Hepatocyte (in vitro differentiated cells): Measurements from ENCODE around the gene CHMP4B. TPM values are rescaled to one million over a fixed set of nuclear protein-coding genes. Genes with fewer than 3 reads are reported as not detected.

Experiments used
- DNase-seq: peaks from one replicate; pipeline ENCODE4 v3.0.0-alpha.2; 2016; ENCODE audit warnings: low spot score
- H2AFZ ChIP-seq: fragments of 200-600 bp; sonication (generic); 2 replicates; pipeline ENCODE4 v1.6.0; 2016; ENCODE audit warnings: antibody characterized with exemption, mild to moderate bottlenecking
- H3K27ac ChIP-seq: fragments of 200-600 bp; sonication (generic); 2 replicates; pipeline ENCODE4 v1.5.1; 2016; ENCODE audit warnings: mild to moderate bottlenecking
- H3K27me3 ChIP-seq: fragments of 200-600 bp; sonication (generic); 2 replicates; pipeline ENCODE4 v1.6.1; 2016
- H3K36me3 ChIP-seq: fragments of 200-600 bp; sonication (generic); replicated peaks from 2 replicates; pipeline ENCODE4 v1.5.1; 2016; ENCODE audit warnings: low read depth; ENCODE audit not compliant: insufficient read depth
- H3K4me1 ChIP-seq: fragments of 200-600 bp; sonication (generic); 2 replicates; pipeline ENCODE4 v1.5.1; 2016; ENCODE audit warnings: mild to moderate bottlenecking, moderate library complexity; ENCODE audit not compliant: insufficient read depth
- H3K4me2 ChIP-seq: fragments of 200-600 bp; sonication (generic); 2 replicates; pipeline ENCODE4 v1.6.0; 2016
- H3K4me3 ChIP-seq: fragments of 200-600 bp; sonication (generic); 2 replicates; pipeline ENCODE4 v1.5.1; 2016; ENCODE audit warnings: mild to moderate bottlenecking
- H3K79me2 ChIP-seq: fragments of 200-600 bp; sonication (generic); 2 replicates; pipeline ENCODE4 v1.6.0; 2017; ENCODE audit warnings: mild to moderate bottlenecking
- H3K9me2 ChIP-seq: fragments of 200-600 bp; sonication (generic); replicated peaks from 2 replicates; pipeline ENCODE4 v1.6.0; 2017; ENCODE audit warnings: mild to moderate bottlenecking; ENCODE audit not compliant: insufficient read depth
- H3K9me3 ChIP-seq: fragments of 200-600 bp; sonication (generic); 2 replicates; pipeline ENCODE4 v1.5.1; 2016; ENCODE audit warnings: low read depth, mild to moderate bottlenecking
- H4K20me1 ChIP-seq: fragments of 200-600 bp; sonication (generic); 2 replicates; pipeline ENCODE4 v1.6.0; 2016; ENCODE audit warnings: mild to moderate bottlenecking; ENCODE audit not compliant: insufficient read depth, poor library complexity, severe bottlenecking
- EZH2 ChIP-seq: fragments of 200-600 bp; sonication (generic); IDR thresholded peaks from 2 replicates; pipeline ENCODE4 v1.6.1; 2016; ENCODE audit warnings: antibody characterized with exemption, mild to moderate bottlenecking, borderline replicate concordance
- EZH2phosphoT487 ChIP-seq: fragments of 200-600 bp; sonication (generic); IDR thresholded peaks from one replicate; pipeline ENCODE4 v1.6.1; 2018; ENCODE audit warnings: antibody characterized with exemption, mild to moderate bottlenecking, low read depth, moderate library complexity; ENCODE audit not compliant: unreplicated experiment, severe bottlenecking
- WGBS: methylation state at CpG from one replicate; pipeline ENCODE4 v1.1.6; 2016; ENCODE audit warnings: low lambda C conversion rate; ENCODE audit errors: missing lambda C conversion rate; 5-methylcytosine and 5-hydroxymethylcytosine counted together
- polyA plus RNA-seq: library from polyadenylated mRNA; unstranded; fragments of >200 nt; fragmentation: Nextera tagmentation; extraction: Ambion mirVana; gene quantifications from 2 replicates; pipeline ENCODE4 v1.2.1, GENCODE V29; 2016
- total RNA-seq: library from RNA; depleted of rRNA; stranded (reverse); fragments of >200 nt; gene quantifications from 2 replicates; pipeline ENCODE4 v1.2.3, GENCODE V29; 2014
- TF ChIP-seq, protein P1 (sequence below): fragments of 200-600 bp; sonication (generic); IDR thresholded peaks from 2 replicates; pipeline ENCODE4 v1.5.1; 2016; ENCODE audit warnings: antibody characterized with exemption, mild to moderate bottlenecking; ENCODE audit not compliant: poor library complexity

CHMP4B gene
- total and polyA plus RNA-seq, 2 experiments from 2014 or later: 8.1 to 95.1 TPM

DNA sequence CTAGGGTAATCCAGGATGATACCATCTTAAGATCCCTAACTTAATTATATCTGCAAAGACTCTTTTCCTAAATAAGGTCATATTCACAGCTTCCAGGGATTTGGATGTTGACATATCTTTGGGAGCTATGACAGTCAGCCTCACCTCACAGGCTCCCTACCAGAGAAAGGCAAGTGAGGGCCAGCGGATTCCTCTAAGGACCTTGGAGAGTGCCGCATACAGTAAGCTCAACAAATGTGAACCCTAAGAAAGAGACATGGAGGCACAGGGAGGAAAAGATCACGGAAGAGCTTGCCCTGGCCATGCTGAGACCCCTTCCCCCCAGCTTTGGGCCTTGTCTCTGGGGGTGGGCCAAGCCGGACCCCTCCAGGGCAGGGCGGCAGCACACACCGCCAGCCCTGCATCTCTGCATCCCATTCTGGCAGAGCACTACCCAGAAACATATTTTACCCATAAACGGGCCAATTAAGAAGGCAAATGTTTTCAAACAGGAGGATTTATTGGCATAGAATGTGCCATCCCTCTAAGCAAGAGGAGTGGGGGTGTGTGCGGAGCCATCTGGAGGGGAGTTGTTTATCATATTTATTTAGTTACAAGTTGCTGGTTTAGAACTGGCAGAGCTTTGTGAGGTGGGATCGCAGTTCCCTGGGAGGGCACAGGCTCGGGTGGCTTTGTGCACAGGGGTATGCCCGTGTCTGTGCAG, 55.4 kb downstream of the CHMP4B start:
- no peaks in the 10 kb centered on the region for H3K9me3 ChIP-seq
- TF ChIP-seq EZH2: no peak
- no peaks in the 10 kb centered on the region for H3K4me1 ChIP-seq
- H3K9me2 ChIP-seq: no peaks in the 10 kb centered on the region
- no peaks in the 10 kb centered on the region for H3K79me2 ChIP-seq
- no peak for DNase-seq
- H3K27ac ChIP-seq: no peak overlapping the region
- 78% methylated on average over 11 of the region's 11 CpGs for WGBS
- no peak overlapping the region for H2AFZ ChIP-seq
- no peaks in the 10 kb centered on the region for H3K27me3 ChIP-seq
- no peaks in the 10 kb centered on the region for H3K36me3 ChIP-seq
- H3K4me2 ChIP-seq: no peak overlapping the region
- no peak overlapping the region for H3K4me3 ChIP-seq
- H4K20me1 ChIP-seq: no peaks in the 10 kb centered on the region

- H3K4me2 ChIP-seq: no peak overlapping the region
- no peak overlapping the region for H3K4me3 ChIP-seq
- no peaks in the 10 kb centered on the region for H3K27me3 ChIP-seq
- H3K4me1 ChIP-seq: no peaks in the 10 kb centered on the region
- H3K36me3 ChIP-seq: no peaks in the 10 kb centered on the region
- H3K27ac ChIP-seq: no peak overlapping the region
- H2AFZ ChIP-seq: no peak overlapping the region
- no peak for TF ChIP-seq EZH2
- TF ChIP-seq, protein P1, sequence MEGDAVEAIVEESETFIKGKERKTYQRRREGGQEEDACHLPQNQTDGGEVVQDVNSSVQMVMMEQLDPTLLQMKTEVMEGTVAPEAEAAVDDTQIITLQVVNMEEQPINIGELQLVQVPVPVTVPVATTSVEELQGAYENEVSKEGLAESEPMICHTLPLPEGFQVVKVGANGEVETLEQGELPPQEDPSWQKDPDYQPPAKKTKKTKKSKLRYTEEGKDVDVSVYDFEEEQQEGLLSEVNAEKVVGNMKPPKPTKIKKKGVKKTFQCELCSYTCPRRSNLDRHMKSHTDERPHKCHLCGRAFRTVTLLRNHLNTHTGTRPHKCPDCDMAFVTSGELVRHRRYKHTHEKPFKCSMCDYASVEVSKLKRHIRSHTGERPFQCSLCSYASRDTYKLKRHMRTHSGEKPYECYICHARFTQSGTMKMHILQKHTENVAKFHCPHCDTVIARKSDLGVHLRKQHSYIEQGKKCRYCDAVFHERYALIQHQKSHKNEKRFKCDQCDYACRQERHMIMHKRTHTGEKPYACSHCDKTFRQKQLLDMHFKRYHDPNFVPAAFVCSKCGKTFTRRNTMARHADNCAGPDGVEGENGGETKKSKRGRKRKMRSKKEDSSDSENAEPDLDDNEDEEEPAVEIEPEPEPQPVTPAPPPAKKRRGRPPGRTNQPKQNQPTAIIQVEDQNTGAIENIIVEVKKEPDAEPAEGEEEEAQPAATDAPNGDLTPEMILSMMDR: no peak
- TF ChIP-seq EZH2phosphoT487: no peak
- no peak for DNase-seq
- H3K79me2 ChIP-seq: no peaks in the 10 kb centered on the region
- no peaks in the 10 kb centered on the region for H3K9me3 ChIP-seq
- no peaks in the 10 kb centered on the region for H3K9me2 ChIP-seq
- H4K20me1 ChIP-seq: no peaks in the 10 kb centered on the region
- 80% methylated on average over 7 of the region's 7 CpGs for WGBS
Measured at GRCh38 chr20:33868042-33868441, 56.9 kb downstream of the CHMP4B start.

DNA sequence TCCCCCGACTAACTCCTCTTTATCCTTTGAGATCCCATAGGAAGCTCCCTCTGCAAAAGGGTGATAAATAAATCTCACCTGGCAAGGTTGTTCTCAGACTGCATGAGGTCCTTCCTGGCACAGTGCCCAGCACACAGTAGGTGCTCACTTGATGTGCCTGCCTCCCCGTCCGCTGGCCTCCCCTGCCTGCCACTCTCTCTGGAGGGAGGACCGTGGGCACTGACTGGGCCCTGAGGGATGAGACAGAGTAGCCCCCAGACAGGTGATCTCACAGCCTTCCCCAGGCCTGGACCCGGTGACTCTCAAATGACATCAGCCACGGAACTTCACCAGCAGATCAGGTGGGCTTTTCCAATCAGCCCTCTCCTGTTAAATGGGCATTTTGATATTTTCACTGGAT, 57.4 kb downstream of the CHMP4B start:
- Histone ChIP-seq H3K36me3 (no peaks in the 10 kb centered on the region), H2AFZ (no peak overlapping the region), H4K20me1 (no peaks in the 10 kb centered on the region), H3K4me2 (no peak overlapping the region), H3K27me3 (no peaks in the 10 kb centered on the region), H3K27ac (no peak overlapping the region), H3K4me3 (no peak overlapping the region), H3K79me2 (no peaks in the 10 kb centered on the region), H3K4me1 (no peaks in the 10 kb centered on the region), H3K9me2 (no peaks in the 10 kb centered on the region), H3K9me3 (no peaks in the 10 kb centered on the region)
- DNase-seq: no peak
- TF ChIP-seq EZH2 (no peak), EZH2phosphoT487 (no peak)
- TF ChIP-seq, protein P1: no peak
- WGBS: 67% methylated on average over 6 of the region's 6 CpGs

- no peaks in the 10 kb centered on the region for H4K20me1 ChIP-seq
- H3K9me2 ChIP-seq: no peaks in the 10 kb centered on the region
- H3K36me3 ChIP-seq: no peaks in the 10 kb centered on the region
- 79% methylated on average over 5 of the region's 5 CpGs for WGBS
- TF ChIP-seq EZH2: no peak
- TF ChIP-seq EZH2phosphoT487: no peak
- TF ChIP-seq, protein P1: no peak
- H3K79me2 ChIP-seq: no peaks in the 10 kb centered on the region
- no peaks in the 10 kb centered on the region for H3K4me1 ChIP-seq
- H3K4me2 ChIP-seq: no peak overlapping the region
- no peaks in the 10 kb centered on the region for H3K9me3 ChIP-seq
- no peak overlapping the region for H2AFZ ChIP-seq
- H3K4me3 ChIP-seq: no peak overlapping the region
- no peaks in the 10 kb centered on the region for H3K27me3 ChIP-seq
- H3K27ac ChIP-seq: no peak overlapping the region
- DNase-seq: no peak
Measured at GRCh38 chr20:33869283-33869682, 58.1 kb downstream of the CHMP4B start.
